Testis (tissue), 2 donors: Measurements from ENCODE around the gene HPSE.

Experiments used
- CTCF ChIP-seq, 3 experiments: fragments of 450-650 bp in 2 of 3; fragments of 200-600 bp in 1 of 3; sonication (generic) in 1 of 3; IDR thresholded peaks; one replicate each; pipeline ENCODE4 v1.5.1; 2016 to 2019; ENCODE audit warnings: antibody characterized with exemption in 3 of 3, mild to moderate bottlenecking in 2 of 3, moderate library complexity in 1 of 3
- POLR2A ChIP-seq: fragments of 450-650 bp; IDR thresholded peaks from one replicate; pipeline ENCODE4 v1.6.1; 2017; ENCODE audit warnings: antibody characterized with exemption, mild to moderate bottlenecking, moderate library complexity

DNA sequence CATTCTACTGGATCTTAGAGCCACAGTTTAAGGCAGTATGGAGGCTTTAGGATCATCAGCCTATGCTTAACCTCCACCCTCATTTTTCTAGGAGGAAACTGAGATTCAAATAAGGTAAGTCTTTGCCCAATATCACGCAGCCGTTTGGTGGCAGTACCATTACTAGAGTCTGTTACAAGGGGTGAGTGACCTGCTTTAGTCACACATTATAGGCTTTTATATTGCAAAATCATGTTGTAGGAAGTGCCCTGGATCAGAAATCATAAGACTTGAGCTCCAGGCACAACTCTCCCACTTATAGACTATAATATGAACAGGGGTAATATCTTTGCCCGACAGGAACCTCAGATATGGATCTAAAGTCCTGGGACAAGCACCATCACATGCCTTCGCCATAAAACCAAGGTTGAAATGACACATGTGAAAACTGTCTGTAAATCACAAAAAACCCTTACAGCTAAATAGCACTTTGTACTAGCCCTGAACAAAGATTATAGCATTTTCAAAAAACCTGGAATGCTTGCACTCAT lies 19.2 kb downstream of the HPSE start:
- no peak for TF ChIP-seq CTCF (IDR thresholded peaks at IDR 0.05)
- TF ChIP-seq POLR2A = no peak
